H1 (cell line): ENCODE measurements around the gene RAP1GAP. TPM values are rescaled to one million over a fixed set of nuclear protein-coding genes. Genes with fewer than 3 reads are reported as not detected.

Experiments
- KDM4A ChIP-seq: IDR thresholded peaks from one replicate; pipeline ENCODE4 v1.7.1; 2012; ENCODE audit warnings: low read depth, mild to moderate bottlenecking, moderate library complexity, low read length, inconsistent platforms; ENCODE audit not compliant: severe bottlenecking
- SP4 ChIP-seq: IDR thresholded peaks from 2 replicates; pipeline ENCODE4 v1.6.1; 2012; ENCODE audit warnings: low read length, inconsistent platforms
- polyA plus RNA-seq, 7 experiments: library from polyadenylated mRNA; depleted of rRNA in 3 of 7; stranded (reverse) in 5 of 7; unstranded in 2 of 7; fragments of >200 nt in 5 of 7; fragments of 200-250 nt in 2 of 7; gene quantifications; 1 replicate in 5 of 7; 2 replicates in 1 of 7; 4 replicates in 1 of 7; pipeline versions ENCODE4 v1.2.1 to v1.2.3, GENCODE V29; 2011 to 2013; ENCODE audit warnings: missing spikeins in 2 of 7, mixed read lengths in 2 of 7
- total RNA-seq: library from RNA; stranded (reverse); fragmentation: NEBNext Ultra II Directional; extraction: Animal tissue kit (Norgen Biotek cat#: 25700); gene quantifications from 2 replicates; pipeline ENCODE4 v1.2.1, GENCODE V29; 2021

The RAP1GAP gene
- total and polyA plus RNA-seq, 2 of the 8 experiments (the other 6 are each of a cell fraction or from before 2014, with no cell fraction given), result 8.4 TPM

GRCh38 chr1:21623410-21623961 is 45.7 kb downstream of the RAP1GAP start (continued):
- no peak for TF ChIP-seq KDM4A
- no peak for TF ChIP-seq SP4
